Measurements from ENCODE around the gene KLF15. TPM values are rescaled to one million over a fixed set of nuclear protein-coding genes. Genes with fewer than 3 reads are reported as not detected.

The KLF15 gene
- total and polyA plus RNA-seq, 2 experiments from 2014 or later: 3.5 to 19.8 TPM

- Histone ChIP-seq H4K20me1 (replicated peaks; ENCODE audit: insufficient read depth) (no peaks in the 10 kb centered on the region), H3F3A (replicated peaks; ENCODE audit: low read depth) (peaks cover under 1% of the 10 kb centered on the region; the same call in 1 of the 2 replicates), H3K27me3 (ENCODE audit: insufficient read depth) (peaks cover 21% of the 10 kb centered on the region), H3K4me3 (no peak overlapping the region), H2AFZ (no peak overlapping the region), H3K9me2 (ENCODE audit: insufficient read depth) (no peaks in the 10 kb centered on the region), H3K4me1 (ENCODE audit: insufficient read depth) (peaks cover 21% of the 10 kb centered on the region), H3K4me2 (no peak overlapping the region), H3K27ac (ENCODE audit: low read depth) (no peak overlapping the region), H3K79me2 (replicated peaks; ENCODE audit: insufficient read depth) (no peaks in the 10 kb centered on the region), H3K36me3 (ENCODE audit: insufficient read depth) (no peaks in the 10 kb centered on the region; the same call in 1 of the 2 replicates)
- TF ChIP-seq ZNF331 (CRISPR knock-in tag; IDR thresholded peaks at IDR 0.05; ENCODE audit: low read depth) (no peak), CREB1 (CRISPR knock-in tag; IDR thresholded peaks at IDR 0.05; ENCODE audit: low read depth) (no peak), EZH2phosphoT487 (IDR thresholded peaks at IDR 0.05; ENCODE audit: unreplicated experiment) (no peak), STAT1 (IDR thresholded peaks at IDR 0.05; ENCODE audit: unreplicated experiment) (no peak), EZH2 (IDR thresholded peaks at IDR 0.05; ENCODE audit: low read depth, unreplicated experiment) (no peak), JUNB (IDR thresholded peaks at IDR 0.05; ENCODE audit: unreplicated experiment) (no peak), ZNF114 (CRISPR knock-in tag; IDR thresholded peaks at IDR 0.05) (no peak), POLR2AphosphoS5 (IDR thresholded peaks at IDR 0.05; ENCODE audit: low read depth) (no peak), ZNF462 (CRISPR knock-in tag; IDR thresholded peaks at IDR 0.05) (no peak), NANOG (IDR thresholded peaks at IDR 0.05; ENCODE audit: borderline replicate concordance) (no peak)
- TF ChIP-seq, protein P1, sequence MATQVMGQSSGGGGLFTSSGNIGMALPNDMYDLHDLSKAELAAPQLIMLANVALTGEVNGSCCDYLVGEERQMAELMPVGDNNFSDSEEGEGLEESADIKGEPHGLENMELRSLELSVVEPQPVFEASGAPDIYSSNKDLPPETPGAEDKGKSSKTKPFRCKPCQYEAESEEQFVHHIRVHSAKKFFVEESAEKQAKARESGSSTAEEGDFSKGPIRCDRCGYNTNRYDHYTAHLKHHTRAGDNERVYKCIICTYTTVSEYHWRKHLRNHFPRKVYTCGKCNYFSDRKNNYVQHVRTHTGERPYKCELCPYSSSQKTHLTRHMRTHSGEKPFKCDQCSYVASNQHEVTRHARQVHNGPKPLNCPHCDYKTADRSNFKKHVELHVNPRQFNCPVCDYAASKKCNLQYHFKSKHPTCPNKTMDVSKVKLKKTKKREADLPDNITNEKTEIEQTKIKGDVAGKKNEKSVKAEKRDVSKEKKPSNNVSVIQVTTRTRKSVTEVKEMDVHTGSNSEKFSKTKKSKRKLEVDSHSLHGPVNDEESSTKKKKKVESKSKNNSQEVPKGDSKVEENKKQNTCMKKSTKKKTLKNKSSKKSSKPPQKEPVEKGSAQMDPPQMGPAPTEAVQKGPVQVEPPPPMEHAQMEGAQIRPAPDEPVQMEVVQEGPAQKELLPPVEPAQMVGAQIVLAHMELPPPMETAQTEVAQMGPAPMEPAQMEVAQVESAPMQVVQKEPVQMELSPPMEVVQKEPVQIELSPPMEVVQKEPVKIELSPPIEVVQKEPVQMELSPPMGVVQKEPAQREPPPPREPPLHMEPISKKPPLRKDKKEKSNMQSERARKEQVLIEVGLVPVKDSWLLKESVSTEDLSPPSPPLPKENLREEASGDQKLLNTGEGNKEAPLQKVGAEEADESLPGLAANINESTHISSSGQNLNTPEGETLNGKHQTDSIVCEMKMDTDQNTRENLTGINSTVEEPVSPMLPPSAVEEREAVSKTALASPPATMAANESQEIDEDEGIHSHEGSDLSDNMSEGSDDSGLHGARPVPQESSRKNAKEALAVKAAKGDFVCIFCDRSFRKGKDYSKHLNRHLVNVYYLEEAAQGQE (IDR thresholded peaks at IDR 0.05; ENCODE audit: unreplicated experiment): no peak
- TF ChIP-seq, protein P2, sequence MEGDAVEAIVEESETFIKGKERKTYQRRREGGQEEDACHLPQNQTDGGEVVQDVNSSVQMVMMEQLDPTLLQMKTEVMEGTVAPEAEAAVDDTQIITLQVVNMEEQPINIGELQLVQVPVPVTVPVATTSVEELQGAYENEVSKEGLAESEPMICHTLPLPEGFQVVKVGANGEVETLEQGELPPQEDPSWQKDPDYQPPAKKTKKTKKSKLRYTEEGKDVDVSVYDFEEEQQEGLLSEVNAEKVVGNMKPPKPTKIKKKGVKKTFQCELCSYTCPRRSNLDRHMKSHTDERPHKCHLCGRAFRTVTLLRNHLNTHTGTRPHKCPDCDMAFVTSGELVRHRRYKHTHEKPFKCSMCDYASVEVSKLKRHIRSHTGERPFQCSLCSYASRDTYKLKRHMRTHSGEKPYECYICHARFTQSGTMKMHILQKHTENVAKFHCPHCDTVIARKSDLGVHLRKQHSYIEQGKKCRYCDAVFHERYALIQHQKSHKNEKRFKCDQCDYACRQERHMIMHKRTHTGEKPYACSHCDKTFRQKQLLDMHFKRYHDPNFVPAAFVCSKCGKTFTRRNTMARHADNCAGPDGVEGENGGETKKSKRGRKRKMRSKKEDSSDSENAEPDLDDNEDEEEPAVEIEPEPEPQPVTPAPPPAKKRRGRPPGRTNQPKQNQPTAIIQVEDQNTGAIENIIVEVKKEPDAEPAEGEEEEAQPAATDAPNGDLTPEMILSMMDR (conservative IDR thresholded peaks at IDR 0.05; ENCODE audit: low read depth in 2 of 2): no peak
- H3K4me3 Mint-ChIP-seq: no peak overlapping the region
- no peak overlapping the region for H3K27ac Mint-ChIP-seq
- no peaks in the 10 kb centered on the region for H3K9me3 Mint-ChIP-seq
- peaks cover 39% of the 10 kb centered on the region for H3K4me1 Mint-ChIP-seq
- DNase-seq (ENCODE audit: low spot score) (no peak), ATAC-seq (no peak)
- peaks cover 32% of the 10 kb centered on the region for H3K27me3 Mint-ChIP-seq (ENCODE audit: insufficient read depth, low read depth, poor library complexity)
- H3K36me3 Mint-ChIP-seq (ENCODE audit: low read depth): no peaks in the 10 kb centered on the region
These were observed 3.5 kb upstream of the KLF15 start for GRCh38 chr3:126360714-126361060.
